SK-N-SH treated with all-trans-retinoic acid at 6 μM for 48 hours (cell line): ENCODE measurements around the gene APLN.

Experiments
- CREB5 ChIP-seq: fragments of 250-450 bp; sonication (Bioruptor Pico); IDR thresholded peaks from 2 replicates; pipeline ENCODE4 v1.5.1; 2020; ENCODE audit warnings: low read depth, mild to moderate bottlenecking, moderate library complexity
- CSRNP3 ChIP-seq: fragments of 250-450 bp; sonication (Bioruptor Pico); IDR thresholded peaks from 2 replicates; pipeline ENCODE4 v1.5.1; 2021; ENCODE audit warnings: mild to moderate bottlenecking, moderate library complexity
- GLIS3 ChIP-seq: fragments of 250-450 bp; sonication (Bioruptor Pico); IDR thresholded peaks from 2 replicates; pipeline ENCODE4 v1.5.0; 2020; ENCODE audit warnings: mild to moderate bottlenecking, moderate library complexity
- PATZ1 ChIP-seq: fragments of 250-450 bp; sonication (Bioruptor Pico); IDR thresholded peaks from 2 replicates; pipeline ENCODE4 v1.8.0; 2020; ENCODE audit warnings: mild to moderate bottlenecking, moderate library complexity, borderline replicate concordance
- RARB ChIP-seq: fragments of 250-450 bp; sonication (Bioruptor Pico); IDR thresholded peaks from 2 replicates; pipeline ENCODE4 v1.8.0; 2021; ENCODE audit warnings: mild to moderate bottlenecking, moderate library complexity
- SNAI2 ChIP-seq: fragments of 250-450 bp; sonication (Bioruptor Pico); IDR thresholded peaks from 2 replicates; pipeline ENCODE4 v1.5.0; 2020; ENCODE audit warnings: mild to moderate bottlenecking, moderate library complexity
- TCF4 ChIP-seq: fragments of 250-450 bp; sonication (Bioruptor Pico); IDR thresholded peaks from 2 replicates; pipeline ENCODE4 v1.8.0; 2021; ENCODE audit warnings: mild to moderate bottlenecking, moderate library complexity, borderline replicate concordance
- TOX ChIP-seq: fragments of 250-450 bp; sonication (Bioruptor Pico); IDR thresholded peaks from 2 replicates; pipeline ENCODE4 v1.8.0; 2021; ENCODE audit warnings: mild to moderate bottlenecking, moderate library complexity, borderline replicate concordance
- ZC3H10 ChIP-seq: fragments of 250-450 bp; sonication (Bioruptor Pico); IDR thresholded peaks from 2 replicates; pipeline ENCODE4 v1.5.1; 2021; ENCODE audit warnings: mild to moderate bottlenecking, moderate library complexity
- ZFP3 ChIP-seq: fragments of 250-450 bp; sonication (Bioruptor Pico); IDR thresholded peaks from 2 replicates; pipeline ENCODE4 v1.5.0; 2020; ENCODE audit warnings: mild to moderate bottlenecking, moderate library complexity
- ZFP30 ChIP-seq: fragments of 450-650 bp; formaldehyde crosslinking; IDR thresholded peaks from 2 replicates; pipeline ENCODE4 v1.5.0; 2022; ENCODE audit warnings: mild to moderate bottlenecking, moderate library complexity
- ZNF8 ChIP-seq: fragments of 450-650 bp; formaldehyde crosslinking; IDR thresholded peaks from 2 replicates; pipeline ENCODE4 v1.5.0; 2020; ENCODE audit warnings: mild to moderate bottlenecking, moderate library complexity

- TF ChIP-seq RARB (CRISPR knock-in tag) (no peak), CSRNP3 (CRISPR knock-in tag) (no peak), ZFP3 (CRISPR knock-in tag) (no peak), CREB5 (CRISPR knock-in tag) (no peak), GLIS3 (CRISPR knock-in tag) (no peak), SNAI2 (CRISPR knock-in tag) (no peak), TCF4 (CRISPR knock-in tag) (no peak), ZNF8 (no peak), PATZ1 (CRISPR knock-in tag) (no peak), TOX (CRISPR knock-in tag) (no peak), ZC3H10 (CRISPR knock-in tag) (no peak), ZFP30 (no peak)
These were observed 2.1 kb downstream of the APLN start for GRCh38 chrX:129652565-129653169.
